Measurements from ENCODE around the gene GEMIN4.

DNA sequence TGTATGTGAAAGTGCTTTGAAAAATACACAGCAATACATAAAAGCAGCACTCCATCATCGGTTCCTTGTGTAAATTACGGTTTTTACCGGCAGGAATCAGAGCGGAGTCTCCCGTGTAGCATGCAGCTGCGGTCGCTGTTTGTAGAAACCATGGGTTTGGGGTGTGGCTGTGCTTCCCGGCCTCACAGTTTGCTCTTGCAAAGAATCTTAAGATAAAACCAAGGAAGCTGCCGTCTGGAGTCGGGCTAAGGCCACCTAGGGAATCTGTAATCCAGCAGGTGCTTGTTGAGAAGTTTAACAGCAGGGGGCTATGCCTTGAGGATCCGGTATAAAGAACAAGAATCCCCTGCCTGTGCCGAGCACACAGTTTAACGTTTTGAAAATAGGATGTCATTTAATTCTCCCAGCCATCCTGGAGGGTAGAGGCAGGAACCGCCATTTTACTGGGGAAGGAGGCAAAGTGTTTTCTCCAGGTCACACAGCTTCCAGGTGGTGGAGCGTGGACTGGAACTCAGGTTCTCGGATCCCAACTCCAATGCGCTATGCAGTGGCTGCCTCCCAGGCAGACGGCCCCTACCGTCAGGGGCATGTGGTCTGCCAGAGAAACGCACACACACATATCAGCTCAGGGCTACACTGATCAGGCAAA, 25.7 kb downstream of the GEMIN4 start:
- TF ChIP-seq, protein P1, sequence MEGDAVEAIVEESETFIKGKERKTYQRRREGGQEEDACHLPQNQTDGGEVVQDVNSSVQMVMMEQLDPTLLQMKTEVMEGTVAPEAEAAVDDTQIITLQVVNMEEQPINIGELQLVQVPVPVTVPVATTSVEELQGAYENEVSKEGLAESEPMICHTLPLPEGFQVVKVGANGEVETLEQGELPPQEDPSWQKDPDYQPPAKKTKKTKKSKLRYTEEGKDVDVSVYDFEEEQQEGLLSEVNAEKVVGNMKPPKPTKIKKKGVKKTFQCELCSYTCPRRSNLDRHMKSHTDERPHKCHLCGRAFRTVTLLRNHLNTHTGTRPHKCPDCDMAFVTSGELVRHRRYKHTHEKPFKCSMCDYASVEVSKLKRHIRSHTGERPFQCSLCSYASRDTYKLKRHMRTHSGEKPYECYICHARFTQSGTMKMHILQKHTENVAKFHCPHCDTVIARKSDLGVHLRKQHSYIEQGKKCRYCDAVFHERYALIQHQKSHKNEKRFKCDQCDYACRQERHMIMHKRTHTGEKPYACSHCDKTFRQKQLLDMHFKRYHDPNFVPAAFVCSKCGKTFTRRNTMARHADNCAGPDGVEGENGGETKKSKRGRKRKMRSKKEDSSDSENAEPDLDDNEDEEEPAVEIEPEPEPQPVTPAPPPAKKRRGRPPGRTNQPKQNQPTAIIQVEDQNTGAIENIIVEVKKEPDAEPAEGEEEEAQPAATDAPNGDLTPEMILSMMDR (IDR thresholded peaks at IDR 0.05): no peak
- no peak for TF ChIP-seq POLR2A (IDR thresholded peaks at IDR 0.05)

Measured in uterus (tissue), 2 donors.